Liver (tissue), 9 donors: ENCODE data around the gene CKAP5. TPM values are rescaled to one million over a fixed set of nuclear protein-coding genes. Genes with fewer than 3 reads are reported as not detected.

Source experiments
- DNase-seq: peaks from one replicate; pipeline ENCODE4 v3.0.0-alpha.2; 2017; ENCODE audit warnings: low spot score
- H3K27ac ChIP-seq, 2 donors: one replicate each; pipeline ENCODE4 v1.7.0; 2013; ENCODE audit warnings: inconsistent platforms in 2 of 2, low read length in 2 of 2, control low read depth in 1 of 2, low read depth in 1 of 2, mild to moderate bottlenecking in 1 of 2
- H3K27me3 ChIP-seq, 4 donors: one replicate each; pipeline versions ENCODE4 v1.6.1 to v1.7.0; 2013; ENCODE audit warnings: low read length in 3 of 4, inconsistent platforms in 1 of 4, mild to moderate bottlenecking in 1 of 4, moderate library complexity in 1 of 4; ENCODE audit not compliant: control insufficient read depth in 4 of 4, insufficient read depth in 4 of 4
- H3K36me3 ChIP-seq, 4 donors: one replicate each; pipeline versions ENCODE4 v1.6.1 to v1.7.0; 2013; ENCODE audit warnings: low read length in 3 of 4, mild to moderate bottlenecking in 3 of 4, low read depth in 1 of 4, moderate library complexity in 1 of 4; ENCODE audit not compliant: control insufficient read depth in 4 of 4, insufficient read depth in 3 of 4
- H3K4me1 ChIP-seq, 4 donors: one replicate each; pipeline versions ENCODE4 v1.6.1 to v1.7.0; 2013; ENCODE audit warnings: low read length in 3 of 4, mild to moderate bottlenecking in 3 of 4, moderate library complexity in 1 of 4; ENCODE audit not compliant: control insufficient read depth in 4 of 4, insufficient read depth in 4 of 4
- H3K4me3 ChIP-seq, 3 donors: one replicate each; pipeline versions ENCODE4 v1.6.1 to v1.7.0; 2013; ENCODE audit warnings: low read length in 3 of 3, control low read depth in 1 of 3, low read depth in 1 of 3, mild to moderate bottlenecking in 1 of 3
- H3K9ac ChIP-seq, 2 donors: one replicate each; pipeline ENCODE4 v1.7.0; 2013; ENCODE audit warnings: low read length in 2 of 2, mild to moderate bottlenecking in 2 of 2, moderate library complexity in 2 of 2, control low read depth in 1 of 2, low read depth in 1 of 2
- H3K9me3 ChIP-seq, 4 donors: one replicate each; pipeline versions ENCODE4 v1.6.1 to v1.7.0; 2013; ENCODE audit warnings: low read length in 3 of 4; ENCODE audit not compliant: control insufficient read depth in 4 of 4
- EGR1 ChIP-seq, 2 donors: IDR thresholded peaks; 2 replicates each; pipeline ENCODE4 v1.6.1; 2016 to 2018; ENCODE audit warnings: antibody characterized with exemption in 2 of 2, low read depth in 2 of 2
- FOXA1 ChIP-seq: IDR thresholded peaks from 2 replicates; pipeline ENCODE4 v1.6.1; 2016; ENCODE audit warnings: antibody characterized with exemption
- GABPA ChIP-seq, 2 donors: IDR thresholded peaks in 1 of 2; conservative IDR thresholded peaks in 1 of 2; 2 replicates each; pipeline ENCODE4 v1.6.1; 2016; ENCODE audit warnings: antibody characterized with exemption in 2 of 2, mild to moderate bottlenecking in 1 of 2, moderate library complexity in 1 of 2
- HNF4G ChIP-seq: IDR thresholded peaks from 2 replicates; pipeline ENCODE4 v1.6.1; 2016; ENCODE audit warnings: antibody characterized with exemption
- JUND ChIP-seq, 2 donors: IDR thresholded peaks; 2 replicates each; pipeline ENCODE4 v1.6.1; 2016; ENCODE audit warnings: antibody characterized with exemption in 2 of 2
- NR2F2 ChIP-seq: IDR thresholded peaks from 2 replicates; pipeline ENCODE4 v1.6.1; 2016; ENCODE audit warnings: antibody characterized with exemption
- RAD21 ChIP-seq, 2 donors: IDR thresholded peaks; 2 replicates each; pipeline ENCODE4 v1.6.1; 2016; ENCODE audit warnings: antibody characterized with exemption in 2 of 2, mild to moderate bottlenecking in 2 of 2
- RXRA ChIP-seq, 2 donors: IDR thresholded peaks; 2 replicates each; pipeline ENCODE4 v1.6.1; 2017 to 2018; ENCODE audit warnings: antibody characterized with exemption in 2 of 2, mild to moderate bottlenecking in 1 of 2
- SP1 ChIP-seq: IDR thresholded peaks from 2 replicates; pipeline ENCODE4 v1.6.1; 2018; ENCODE audit warnings: antibody characterized with exemption, mild to moderate bottlenecking
- TAF1 ChIP-seq: conservative IDR thresholded peaks from 2 replicates; pipeline ENCODE4 v1.6.1; 2016; ENCODE audit warnings: antibody characterized with exemption, mild to moderate bottlenecking
- YY1 ChIP-seq: IDR thresholded peaks from 2 replicates; pipeline ENCODE4 v1.6.1; 2016; ENCODE audit warnings: antibody characterized with exemption, mild to moderate bottlenecking
- WGBS: extraction: QIAGEN DNeasy Blood & Tissue Kit; methylation state at CpG from one replicate; pipeline ENCODE4 v1.1.7; 2013; 5-methylcytosine and 5-hydroxymethylcytosine counted together
- polyA plus RNA-seq, 2 donors: library from polyadenylated mRNA; stranded (reverse) in 1 of 2; unstranded in 1 of 2; fragments of 200-250 nt in 1 of 2; fragments of >200 nt in 1 of 2; fragmentation: Nextera tagmentation in 1 of 2; extraction: Ambion mirVana in 1 of 2; gene quantifications; one replicate each; pipeline versions ENCODE4 v1.2.1 to v1.2.3, GENCODE V29; 2013 to 2015
- total RNA-seq, 2 donors: library from RNA; depleted of rRNA; stranded (reverse); fragments of >200 nt; gene quantifications; one replicate each; pipeline ENCODE4 v1.2.3, GENCODE V29; 2014
- TF ChIP-seq, protein P1 (sequence below): IDR thresholded peaks from 2 replicates; pipeline ENCODE4 v1.6.1; 2016; ENCODE audit warnings: antibody characterized with exemption, mild to moderate bottlenecking
- TF ChIP-seq, protein P2 (sequence below): IDR thresholded peaks from 2 replicates; pipeline ENCODE4 v1.6.1; 2016; ENCODE audit warnings: antibody characterized with exemption
- TF ChIP-seq, protein P3 (sequence below): IDR thresholded peaks from 2 replicates; pipeline ENCODE4 v1.6.1; 2016; ENCODE audit warnings: antibody characterized with exemption
- TF ChIP-seq, protein P4 (sequence below): IDR thresholded peaks from 2 replicates; pipeline ENCODE4 v1.6.1; 2016; ENCODE audit warnings: antibody characterized with exemption
- donor health status: healthy.
- donor health status: healthy.
- donor health status: healthy.
- donor health status: healthy.
- donor health status: healthy.

Gene CKAP5
- total and polyA plus RNA-seq, 4 donors, result 6.1 to 70.4 (median 15.4) TPM

DNA sequence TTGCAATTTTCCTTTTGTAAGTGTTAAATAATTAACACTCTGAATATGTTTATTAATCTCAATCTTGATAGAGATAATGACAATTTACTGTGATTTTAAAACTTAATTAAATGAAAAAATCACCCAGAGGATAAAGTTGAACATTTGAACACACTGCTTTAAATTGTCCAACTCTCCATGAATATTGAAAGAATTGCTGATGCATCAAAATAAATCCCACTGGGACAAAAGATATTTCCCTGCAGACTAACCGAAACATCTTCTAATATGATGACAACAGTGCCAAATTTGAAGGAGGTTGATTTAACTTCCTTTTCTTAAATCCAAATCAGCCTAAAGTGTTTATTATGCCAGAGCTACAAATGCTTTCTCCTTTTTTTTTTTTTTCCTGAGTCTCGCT lies 79.4 kb downstream of the CKAP5 start:
- H3K9me3 ChIP-seq, result no peaks in the 10 kb centered on the region
- no peaks in the 10 kb centered on the region for H3K27me3 ChIP-seq
- H3K4me3 ChIP-seq, result no peak overlapping the region
- TF ChIP-seq, protein P1, sequence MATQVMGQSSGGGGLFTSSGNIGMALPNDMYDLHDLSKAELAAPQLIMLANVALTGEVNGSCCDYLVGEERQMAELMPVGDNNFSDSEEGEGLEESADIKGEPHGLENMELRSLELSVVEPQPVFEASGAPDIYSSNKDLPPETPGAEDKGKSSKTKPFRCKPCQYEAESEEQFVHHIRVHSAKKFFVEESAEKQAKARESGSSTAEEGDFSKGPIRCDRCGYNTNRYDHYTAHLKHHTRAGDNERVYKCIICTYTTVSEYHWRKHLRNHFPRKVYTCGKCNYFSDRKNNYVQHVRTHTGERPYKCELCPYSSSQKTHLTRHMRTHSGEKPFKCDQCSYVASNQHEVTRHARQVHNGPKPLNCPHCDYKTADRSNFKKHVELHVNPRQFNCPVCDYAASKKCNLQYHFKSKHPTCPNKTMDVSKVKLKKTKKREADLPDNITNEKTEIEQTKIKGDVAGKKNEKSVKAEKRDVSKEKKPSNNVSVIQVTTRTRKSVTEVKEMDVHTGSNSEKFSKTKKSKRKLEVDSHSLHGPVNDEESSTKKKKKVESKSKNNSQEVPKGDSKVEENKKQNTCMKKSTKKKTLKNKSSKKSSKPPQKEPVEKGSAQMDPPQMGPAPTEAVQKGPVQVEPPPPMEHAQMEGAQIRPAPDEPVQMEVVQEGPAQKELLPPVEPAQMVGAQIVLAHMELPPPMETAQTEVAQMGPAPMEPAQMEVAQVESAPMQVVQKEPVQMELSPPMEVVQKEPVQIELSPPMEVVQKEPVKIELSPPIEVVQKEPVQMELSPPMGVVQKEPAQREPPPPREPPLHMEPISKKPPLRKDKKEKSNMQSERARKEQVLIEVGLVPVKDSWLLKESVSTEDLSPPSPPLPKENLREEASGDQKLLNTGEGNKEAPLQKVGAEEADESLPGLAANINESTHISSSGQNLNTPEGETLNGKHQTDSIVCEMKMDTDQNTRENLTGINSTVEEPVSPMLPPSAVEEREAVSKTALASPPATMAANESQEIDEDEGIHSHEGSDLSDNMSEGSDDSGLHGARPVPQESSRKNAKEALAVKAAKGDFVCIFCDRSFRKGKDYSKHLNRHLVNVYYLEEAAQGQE, result no peak
- no peak for TF ChIP-seq NR2F2
- TF ChIP-seq SP1, result no peak
- no peak for TF ChIP-seq GABPA (IDR thresholded peaks at IDR 0.05 in 1 of 2, conservative IDR thresholded peaks at IDR 0.05 in 1 of 2)
- no peak for TF ChIP-seq RAD21 (IDR thresholded peaks at IDR 0.05)
- TF ChIP-seq EGR1 (IDR thresholded peaks at IDR 0.05; ENCODE audit: low read depth in 2 of 2), result no peak
- TF ChIP-seq, protein P2, sequence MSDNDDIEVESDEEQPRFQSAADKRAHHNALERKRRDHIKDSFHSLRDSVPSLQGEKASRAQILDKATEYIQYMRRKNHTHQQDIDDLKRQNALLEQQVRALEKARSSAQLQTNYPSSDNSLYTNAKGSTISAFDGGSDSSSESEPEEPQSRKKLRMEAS, result no peak
- no peak for TF ChIP-seq JUND (IDR thresholded peaks at IDR 0.05)
- no peak for TF ChIP-seq FOXA1
- TF ChIP-seq, protein P3, sequence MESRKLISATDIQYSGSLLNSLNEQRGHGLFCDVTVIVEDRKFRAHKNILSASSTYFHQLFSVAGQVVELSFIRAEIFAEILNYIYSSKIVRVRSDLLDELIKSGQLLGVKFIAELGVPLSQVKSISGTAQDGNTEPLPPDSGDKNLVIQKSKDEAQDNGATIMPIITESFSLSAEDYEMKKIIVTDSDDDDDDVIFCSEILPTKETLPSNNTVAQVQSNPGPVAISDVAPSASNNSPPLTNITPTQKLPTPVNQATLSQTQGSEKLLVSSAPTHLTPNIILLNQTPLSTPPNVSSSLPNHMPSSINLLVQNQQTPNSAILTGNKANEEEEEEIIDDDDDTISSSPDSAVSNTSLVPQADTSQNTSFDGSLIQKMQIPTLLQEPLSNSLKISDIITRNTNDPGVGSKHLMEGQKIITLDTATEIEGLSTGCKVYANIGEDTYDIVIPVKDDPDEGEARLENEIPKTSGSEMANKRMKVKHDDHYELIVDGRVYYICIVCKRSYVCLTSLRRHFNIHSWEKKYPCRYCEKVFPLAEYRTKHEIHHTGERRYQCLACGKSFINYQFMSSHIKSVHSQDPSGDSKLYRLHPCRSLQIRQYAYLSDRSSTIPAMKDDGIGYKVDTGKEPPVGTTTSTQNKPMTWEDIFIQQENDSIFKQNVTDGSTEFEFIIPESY, result no peak
- TF ChIP-seq, protein P4, sequence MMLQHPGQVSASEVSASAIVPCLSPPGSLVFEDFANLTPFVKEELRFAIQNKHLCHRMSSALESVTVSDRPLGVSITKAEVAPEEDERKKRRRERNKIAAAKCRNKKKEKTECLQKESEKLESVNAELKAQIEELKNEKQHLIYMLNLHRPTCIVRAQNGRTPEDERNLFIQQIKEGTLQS, result no peak
- no peak for TF ChIP-seq TAF1
- no peak overlapping the region for H3K9ac ChIP-seq
- WGBS, result 92% methylated on average over 2 of the region's 2 CpGs
- no peak for DNase-seq
- H3K4me1 ChIP-seq, result no peaks in the 10 kb centered on the region
- no peak overlapping the region for H3K27ac ChIP-seq
- peaks cover 3 to 39% (median 28%) of the 10 kb centered on the region in 4 donors for H3K36me3 ChIP-seq

DNA sequence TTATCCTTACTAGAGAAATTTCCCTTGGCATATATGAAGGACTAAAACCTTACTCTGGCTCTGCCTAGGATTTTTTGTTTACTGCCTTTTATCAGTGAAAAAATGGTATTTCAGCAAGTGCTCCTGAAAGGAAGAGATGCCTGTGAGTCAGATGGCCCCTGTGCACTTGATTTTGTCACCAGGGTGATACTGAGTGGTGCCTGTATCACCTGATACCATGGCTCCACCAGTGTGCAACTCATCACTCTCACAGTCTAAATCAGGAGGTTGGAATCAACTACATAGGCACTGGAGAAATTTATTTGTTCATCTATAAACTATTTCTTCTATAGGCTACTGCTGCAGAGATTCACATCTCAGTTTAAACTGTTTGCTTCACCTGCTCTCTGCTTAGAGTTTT lies 83.8 kb downstream of the CKAP5 start:
- Histone ChIP-seq H3K36me3 (peaks cover 18 to 55% (median 42%) of the 10 kb centered on the region in 4 donors), H3K27me3 (no peaks in the 10 kb centered on the region), H3K27ac (no peak overlapping the region), H3K4me1 (no peaks in the 10 kb centered on the region), H3K9ac (no peak overlapping the region), H3K4me3 (no peak overlapping the region), H3K9me3 (no peaks in the 10 kb centered on the region)
- no peak for DNase-seq
- TF ChIP-seq RXRA (IDR thresholded peaks at IDR 0.05) (no peak), YY1 (no peak), NR2F2 (no peak), JUND (IDR thresholded peaks at IDR 0.05) (no peak), RAD21 (IDR thresholded peaks at IDR 0.05) (no peak), GABPA (IDR thresholded peaks at IDR 0.05 in 1 of 2, conservative IDR thresholded peaks at IDR 0.05 in 1 of 2) (no peak), HNF4G (no peak)
- TF ChIP-seq, protein P1, result no peak
- TF ChIP-seq, protein P3, result no peak
